SH-SY5Y (cell line): ENCODE results near the gene CYP1A1.

Experiments
- GATA2 ChIP-seq: IDR thresholded peaks from 2 replicates; pipeline ENCODE4 v1.6.1; 2011; ENCODE audit warnings: mild to moderate bottlenecking, low read depth, low read length
- GATA3 ChIP-seq: IDR thresholded peaks from 2 replicates; pipeline ENCODE4 v1.6.1; 2011; ENCODE audit warnings: low read depth, mild to moderate bottlenecking, low read length, moderate library complexity

GRCh38 chr15:74724570-74725224, 631 bp downstream of the CYP1A1 start:
- TF ChIP-seq GATA2 (no peak), GATA3 (no peak)
